CD4-positive, alpha-beta T cell (primary cell): ENCODE measurements around the gene SIX5. TPM values are rescaled to one million over a fixed set of nuclear protein-coding genes. Genes with fewer than 3 reads are reported as not detected.

Source experiments
- ATAC-seq: fragments of 200-7000 bp; cut with Tn5 transposase; one replicate; pipeline ENCODE4 v1.10.0; 2022; ENCODE audit warnings: mild to moderate bottlenecking; ENCODE audit not compliant: poor library complexity
- CTCF ChIA-PET: fragments of 350-600 bp; sonication (Branson Sonifier 250); formaldehyde crosslinking; loops from one replicate; lab custom pipeline; 2021; ENCODE audit warnings: antibody characterized with exemption, inconsistent platforms; lab: Charles Lee
- POLR2A ChIA-PET: fragments of 350-600 bp; sonication (Branson Sonifier 250); formaldehyde crosslinking; loops from one replicate; lab custom pipeline; 2021; ENCODE audit warnings: antibody characterized with exemption, inconsistent platforms; lab: Charles Lee
- DNase-seq, 14 experiments: peaks; one replicate each; pipeline ENCODE4 v3.0.0-alpha.2; 2013 to 2020; ENCODE audit warnings: mixed read lengths in 2 of 14
- H3K27ac ChIP-seq, 2 donors: one replicate each; pipeline versions ENCODE4 v1.5.1 to v1.7.0; 2013; ENCODE audit warnings: low read length in 2 of 2, low read depth in 1 of 2, mild to moderate bottlenecking in 1 of 2
- H3K27me3 ChIP-seq, 2 experiments: 1 replicate in 1 of 2; 2 replicates in 1 of 2; pipeline versions ENCODE4 v1.6.1 to v1.7.0; 2013; ENCODE audit warnings: low read length in 2 of 2, control low read depth in 1 of 2, mild to moderate bottlenecking in 1 of 2, moderate library complexity in 1 of 2; ENCODE audit not compliant: insufficient read depth in 2 of 2, control insufficient read depth in 1 of 2
- H3K36me3 ChIP-seq: one replicate; pipeline ENCODE4 v1.6.1; 2013; ENCODE audit warnings: low read length, control low read depth; ENCODE audit not compliant: insufficient read depth
- H3K4me1 ChIP-seq: one replicate; pipeline ENCODE4 v1.6.1; 2013; ENCODE audit warnings: low read length, control low read depth; ENCODE audit not compliant: insufficient read depth
- H3K4me3 ChIP-seq: one replicate; pipeline ENCODE4 v1.5.1; 2013; ENCODE audit warnings: mild to moderate bottlenecking, low read length, moderate library complexity
- H3K9me3 ChIP-seq, 2 experiments: 1 replicate in 1 of 2; 2 replicates in 1 of 2; pipeline versions ENCODE4 v1.6.1 to v1.7.0; 2013; ENCODE audit warnings: low read length in 2 of 2, mild to moderate bottlenecking in 2 of 2, control low read depth in 1 of 2, moderate library complexity in 1 of 2; ENCODE audit not compliant: control insufficient read depth in 1 of 2, insufficient read depth in 1 of 2
- H3K27ac Mint-ChIP-seq: one replicate; pipeline ENCODE4 v1.8.0; 2020; ENCODE audit warnings: mixed read lengths
- H3K27me3 Mint-ChIP-seq: one replicate; pipeline ENCODE4 v1.8.0; 2021; ENCODE audit warnings: mixed read lengths
- H3K36me3 Mint-ChIP-seq: one replicate; pipeline ENCODE4 v1.8.0; 2021; ENCODE audit warnings: low read depth, mixed read lengths
- H3K4me1 Mint-ChIP-seq: one replicate; pipeline ENCODE4 v1.8.0; 2021; ENCODE audit warnings: low read depth, mixed read lengths
- H3K4me3 Mint-ChIP-seq: one replicate; pipeline ENCODE4 v1.8.0; 2020; ENCODE audit warnings: mild to moderate bottlenecking, mixed read lengths
- H3K9me3 Mint-ChIP-seq: one replicate; pipeline ENCODE4 v1.8.0; 2020; ENCODE audit warnings: mixed read lengths
- CTCF ChIP-seq: fragments of 200-600 bp; IDR thresholded peaks from one replicate; pipeline ENCODE4 v1.8.0; 2022; ENCODE audit warnings: antibody characterized with exemption, mild to moderate bottlenecking
- intact Hi-C, 2 experiments: fragments of 100-400 bp; cut with DNase I in 1 of 2; cut with micrococcal nuclease in 1 of 2; formaldehyde crosslinking; loops; one replicate each; pipeline versions ENCODE4 v1.15.1 to v1.9.0; 2023 to 2025; cut with DNase I, micrococcal nuclease
- total RNA-seq, 174 experiments: library from RNA in 2 of 174; stranded (reverse) in 2 of 174; gene quantifications; one replicate each; pipeline ENCODE4 v1.2.3 and lab custom pipeline; 2021 to 2026

Gene SIX5
- total RNA-seq, 2 experiments from 2014 or later, result 0.58 to 0.59 TPM

- intact Hi-C loops, result no loop called here
- ATAC-seq, result no peak
These were observed 21.5 kb downstream of the SIX5 start for GRCh38 chr19:45747513-45747912.

GRCh38 chr19:45746866-45747265, 22.2 kb downstream of the SIX5 start:
- H3K27me3 ChIP-seq, result peaks cover 0 to 5% of the 10 kb centered on the region in 2 experiments
- no peak for ATAC-seq
- ChIA-PET CTCF (no interaction called here), POLR2A (no interaction called here)
- H3K36me3 Mint-ChIP-seq, result no peaks in the 10 kb centered on the region
- no peak overlapping the region for H3K4me3 ChIP-seq
- H3K27ac Mint-ChIP-seq, result no peak overlapping the region
- no peaks in the 10 kb centered on the region for H3K9me3 ChIP-seq
- no peak for DNase-seq
- H3K27me3 Mint-ChIP-seq, result peaks cover 16% of the 10 kb centered on the region
- intact Hi-C loops, result no loop called here
- H3K4me1 Mint-ChIP-seq, result no peaks in the 10 kb centered on the region
- no peaks in the 10 kb centered on the region for H3K9me3 Mint-ChIP-seq
- no peaks in the 10 kb centered on the region for H3K4me1 ChIP-seq
- no peak overlapping the region for H3K4me3 Mint-ChIP-seq
- H3K36me3 ChIP-seq, result no peaks in the 10 kb centered on the region
- TF ChIP-seq CTCF, result no peak
- no peak overlapping the region for H3K27ac ChIP-seq

More at GRCh38 chr19:45747513-45747912, 21.5 kb downstream of the SIX5 start:
- DNase-seq, result no peak
- TF ChIP-seq CTCF, result no peak
- Histone ChIP-seq H3K9me3 (no peaks in the 10 kb centered on the region), H3K4me1 (no peaks in the 10 kb centered on the region), H3K27ac (no peak overlapping the region), H3K36me3 (no peaks in the 10 kb centered on the region), H3K27me3 (peaks cover 0 to 5% of the 10 kb centered on the region in 2 experiments), H3K4me3 (no peak overlapping the region)
- peaks cover 16% of the 10 kb centered on the region for H3K27me3 Mint-ChIP-seq
- ChIA-PET CTCF (interaction anchor here (1.4 kb wide), 1 partner anchor 69 kb away, joined by 3 read pairs; no protein-coding TSS in a partner anchor), POLR2A (no interaction called here)
- no peaks in the 10 kb centered on the region for H3K9me3 Mint-ChIP-seq
- H3K4me1 Mint-ChIP-seq, result no peaks in the 10 kb centered on the region
- no peak overlapping the region for H3K4me3 Mint-ChIP-seq
- H3K27ac Mint-ChIP-seq, result no peak overlapping the region
- no peaks in the 10 kb centered on the region for H3K36me3 Mint-ChIP-seq

GRCh38 chr19:45745606-45746005, 23.4 kb downstream of the SIX5 start:
- no peak for DNase-seq
- peaks cover 0 to 5% of the 10 kb centered on the region in 2 experiments for H3K27me3 ChIP-seq
- no peaks in the 10 kb centered on the region for H3K36me3 Mint-ChIP-seq
- no peak for ATAC-seq
- no peak overlapping the region for H3K27ac Mint-ChIP-seq
- H3K4me1 ChIP-seq, result no peaks in the 10 kb centered on the region
- H3K4me1 Mint-ChIP-seq, result no peaks in the 10 kb centered on the region
- ChIA-PET CTCF (no interaction called here), POLR2A (no interaction called here)
- H3K9me3 Mint-ChIP-seq, result no peaks in the 10 kb centered on the region
- H3K9me3 ChIP-seq, result no peaks in the 10 kb centered on the region
- TF ChIP-seq CTCF, result no peak
- H3K36me3 ChIP-seq, result no peaks in the 10 kb centered on the region
- intact Hi-C loops, result no loop called here
- H3K27ac ChIP-seq, result no peak overlapping the region
- no peak overlapping the region for H3K4me3 ChIP-seq
- H3K4me3 Mint-ChIP-seq, result no peak overlapping the region
- peaks cover 16% of the 10 kb centered on the region for H3K27me3 Mint-ChIP-seq
